ENCODE data around the gene GRIK4. TPM values are rescaled to one million over a fixed set of nuclear protein-coding genes. Genes with fewer than 3 reads are reported as not detected.
A peak's percentile ranks its signal among the peaks of the same experiment; 100 is the strongest.

The GRIK4 gene
- total RNA-seq, 1 donor from 2014 or later: 2.2 TPM

- no peak overlapping the region for H3K27ac ChIP-seq (ENCODE audit: low read depth, low read length)
- H3K4me3 ChIP-seq (ENCODE audit: insufficient read depth, low read depth, low read length): no peak overlapping the region
- TF ChIP-seq EZH2 (IDR thresholded peaks at IDR 0.05; ENCODE audit: insufficient read depth, low read length) (no peak), CTCF (IDR thresholded peaks at IDR 0.05; ENCODE audit: insufficient read depth, low read depth, low read length) (no peak)
- no peaks in the 10 kb centered on the region for H3K9me3 ChIP-seq (ENCODE audit: insufficient read depth, low read depth, low read length)
- peaks cover 13% of the 10 kb centered on the region for H3K27me3 Mint-ChIP-seq (ENCODE audit: low read depth, unreplicated experiment)
- peaks cover 31% of the 10 kb centered on the region for H3K27me3 ChIP-seq (ENCODE audit: insufficient read depth, low read length)
- H4K20me1 ChIP-seq (ENCODE audit: insufficient read depth, low read length): no peaks in the 10 kb centered on the region
- DNase-seq (ENCODE audit: low read depth): no peak
- H3K4me3 Mint-ChIP-seq (ENCODE audit: unreplicated experiment): no peak overlapping the region
- peaks cover 10% of the 10 kb centered on the region for H3K4me1 Mint-ChIP-seq (ENCODE audit: low read depth, unreplicated experiment)
- no peak overlapping the region for H3K27ac Mint-ChIP-seq (ENCODE audit: unreplicated experiment)
- no peaks in the 10 kb centered on the region for H3K36me3 ChIP-seq (ENCODE audit: insufficient read depth, low read length)
- peaks cover 6% of the 10 kb centered on the region for H3K4me1 ChIP-seq (ENCODE audit: insufficient read depth, low read length)
- H3K9me3 Mint-ChIP-seq (ENCODE audit: unreplicated experiment): peaks cover 7% of the 10 kb centered on the region
- no peak overlapping the region for H2AFZ ChIP-seq (ENCODE audit: low read depth, low read length)
- no peak overlapping the region for H3K9ac ChIP-seq (ENCODE audit: low read length)
- no peaks in the 10 kb centered on the region for H3K36me3 Mint-ChIP-seq (ENCODE audit: low read depth, unreplicated experiment)
- no peak overlapping the region for H3K4me2 ChIP-seq (ENCODE audit: low read length)
- H3K79me2 ChIP-seq (ENCODE audit: insufficient read depth, low read length): no peaks in the 10 kb centered on the region
- no peak for FAIRE-seq
Observed at GRCh38 chr11:120668537-120668936, 157.0 kb downstream of the GRIK4 start.

- H3K9me3 Mint-ChIP-seq (ENCODE audit: unreplicated experiment): peaks cover 8% of the 10 kb centered on the region
- no peaks in the 10 kb centered on the region for H3K79me2 ChIP-seq (ENCODE audit: insufficient read depth, low read length)
- DNase-seq (ENCODE audit: low read depth): peak; percentile 75
- H3K4me3 ChIP-seq (ENCODE audit: insufficient read depth, low read depth, low read length): no peak overlapping the region
- H3K36me3 ChIP-seq (ENCODE audit: insufficient read depth, low read length): no peaks in the 10 kb centered on the region
- no peaks in the 10 kb centered on the region for H4K20me1 ChIP-seq (ENCODE audit: insufficient read depth, low read length)
- no peaks in the 10 kb centered on the region for H3K9me3 ChIP-seq (ENCODE audit: insufficient read depth, low read depth, low read length)
- peaks cover 8% of the 10 kb centered on the region for H3K27me3 Mint-ChIP-seq (ENCODE audit: low read depth, unreplicated experiment)
- peaks cover 28% of the 10 kb centered on the region for H3K4me1 Mint-ChIP-seq (ENCODE audit: low read depth, unreplicated experiment)
- no peak overlapping the region for H3K4me3 Mint-ChIP-seq (ENCODE audit: unreplicated experiment)
- peaks cover 5% of the 10 kb centered on the region for H3K4me1 ChIP-seq (ENCODE audit: insufficient read depth, low read length)
- peak overlapping the region; percentile 34 for H3K27ac ChIP-seq (ENCODE audit: low read depth, low read length)
- H3K27ac Mint-ChIP-seq (ENCODE audit: unreplicated experiment): peak overlapping the region; percentile 75
- no peak for TF ChIP-seq CTCF (IDR thresholded peaks at IDR 0.05; ENCODE audit: insufficient read depth, low read depth, low read length)
- no peak for TF ChIP-seq EZH2 (IDR thresholded peaks at IDR 0.05; ENCODE audit: insufficient read depth, low read length)
- no peak overlapping the region for H3K9ac ChIP-seq (ENCODE audit: low read length)
- H3K4me2 ChIP-seq (ENCODE audit: low read length): peak overlapping the region; percentile 48
- peaks cover 2% of the 10 kb centered on the region for H3K36me3 Mint-ChIP-seq (ENCODE audit: low read depth, unreplicated experiment)
- H2AFZ ChIP-seq (ENCODE audit: low read depth, low read length): no peak overlapping the region
- no peaks in the 10 kb centered on the region for H3K27me3 ChIP-seq (ENCODE audit: insufficient read depth, low read length)
- no peak for FAIRE-seq
Observed at GRCh38 chr11:120674542-120674941, 163.0 kb downstream of the GRIK4 start.

- Mint-ChIP-seq H3K4me3 (ENCODE audit: unreplicated experiment) (no peak overlapping the region), H3K36me3 (ENCODE audit: low read depth, unreplicated experiment) (peaks cover 2% of the 10 kb centered on the region), H3K27ac (ENCODE audit: unreplicated experiment) (peak overlapping the region; percentile 53), H3K4me1 (ENCODE audit: low read depth, unreplicated experiment) (peaks cover 28% of the 10 kb centered on the region), H3K27me3 (ENCODE audit: low read depth, unreplicated experiment) (peaks cover 8% of the 10 kb centered on the region), H3K9me3 (ENCODE audit: unreplicated experiment) (peaks cover 8% of the 10 kb centered on the region)
- no peak overlapping the region for H2AFZ ChIP-seq (ENCODE audit: low read depth, low read length)
- no peak overlapping the region for H3K9ac ChIP-seq (ENCODE audit: low read length)
- TF ChIP-seq EZH2 (IDR thresholded peaks at IDR 0.05; ENCODE audit: insufficient read depth, low read length) (no peak), CTCF (IDR thresholded peaks at IDR 0.05; ENCODE audit: insufficient read depth, low read depth, low read length) (no peak)
- no peak overlapping the region for H3K4me3 ChIP-seq (ENCODE audit: insufficient read depth, low read depth, low read length)
- H4K20me1 ChIP-seq (ENCODE audit: insufficient read depth, low read length): no peaks in the 10 kb centered on the region
- H3K27ac ChIP-seq (ENCODE audit: low read depth, low read length): no peak overlapping the region
- peak; percentile 8 for DNase-seq (ENCODE audit: low read depth)
- no peaks in the 10 kb centered on the region for H3K36me3 ChIP-seq (ENCODE audit: insufficient read depth, low read length)
- no peaks in the 10 kb centered on the region for H3K9me3 ChIP-seq (ENCODE audit: insufficient read depth, low read depth, low read length)
- no peak overlapping the region for H3K4me2 ChIP-seq (ENCODE audit: low read length)
- no peak for FAIRE-seq
- H3K79me2 ChIP-seq (ENCODE audit: insufficient read depth, low read length): no peaks in the 10 kb centered on the region
- H3K4me1 ChIP-seq (ENCODE audit: insufficient read depth, low read length): peaks cover 5% of the 10 kb centered on the region
- H3K27me3 ChIP-seq (ENCODE audit: insufficient read depth, low read length): no peaks in the 10 kb centered on the region
Observed at GRCh38 chr11:120675171-120675570, 163.6 kb downstream of the GRIK4 start.
